ENCODE data around the gene DUXB.

GRCh38 chr16:75745242-75745641 is 44.0 kb upstream of the DUXB start:
- TF ChIP-seq CTCF (IDR thresholded peaks at IDR 0.05; ENCODE audit: low read depth, low read length) = no peak
- TF ChIP-seq, protein P1, sequence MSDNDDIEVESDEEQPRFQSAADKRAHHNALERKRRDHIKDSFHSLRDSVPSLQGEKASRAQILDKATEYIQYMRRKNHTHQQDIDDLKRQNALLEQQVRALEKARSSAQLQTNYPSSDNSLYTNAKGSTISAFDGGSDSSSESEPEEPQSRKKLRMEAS (IDR thresholded peaks at IDR 0.05; ENCODE audit: low read depth, low read length) = no peak
- no peak for TF ChIP-seq POLR2A (IDR thresholded peaks at IDR 0.05; ENCODE audit: extremely low read depth, insufficient read length)

Measured in NB4 (cell line).